CMK (cell line): ENCODE results near the gene LRRC3.

Experiments
- DNase-seq: peaks from one replicate; pipeline ENCODE4 v3.0.0-alpha.2; 2010; ENCODE audit warnings: low read depth

Gene LRRC3

GRCh38 chr21:44511219-44511937 is 56.1 kb downstream of the LRRC3 start:
- DNase-seq: no peak
